Mucosa of descending colon (tissue), 3 donors: Measurements from ENCODE around the gene NEO1. TPM values are rescaled to one million over a fixed set of nuclear protein-coding genes. Genes with fewer than 3 reads are reported as not detected.

Experiments used
- ATAC-seq: fragments of 200-7000 bp; cut with Tn5 transposase; one replicate; pipeline ENCODE4 v1.9.1; 2020; ENCODE audit warnings: mild to moderate bottlenecking, moderate library complexity
- DNase-seq, 3 donors: peaks; one replicate each; pipeline ENCODE4 v3.0.0-alpha.2; 2020
- H3K36me3 ChIP-seq: fragments of 200-600 bp; one replicate; pipeline ENCODE4 v1.8.0; 2021; ENCODE audit warnings: low read depth, mild to moderate bottlenecking
- H3K4me1 ChIP-seq: fragments of 200-600 bp; one replicate; pipeline ENCODE4 v1.8.0; 2021; ENCODE audit warnings: low read depth, mild to moderate bottlenecking
- H3K4me3 ChIP-seq: fragments of 200-600 bp; one replicate; pipeline ENCODE4 v1.8.0; 2021; ENCODE audit warnings: mild to moderate bottlenecking
- H3K9me3 ChIP-seq: fragments of 200-600 bp; one replicate; pipeline ENCODE4 v1.8.0; 2021; ENCODE audit warnings: mild to moderate bottlenecking
- intact Hi-C, 2 donors: fragments of 100-400 bp; cut with DNase I in 1 of 2; cut with micrococcal nuclease in 1 of 2; formaldehyde crosslinking; loops; one replicate each; pipeline versions ENCODE4 v1.11.0 to v1.11.1; 2022; cut with DNase I, micrococcal nuclease
- total RNA-seq, 3 donors: library from RNA; stranded (reverse); fragmentation: NEBNext Ultra II Directional in 2 of 3; extraction: Animal tissue kit (Norgen Biotek cat#: 25700) in 2 of 3; gene quantifications; one replicate each; pipeline versions ENCODE4 v1.2.1 to v1.2.4, GENCODE V29; 2021 to 2023
- TF ChIP-seq, protein P1 (sequence below): fragments of 200-600 bp; IDR thresholded peaks from one replicate; pipeline ENCODE4 v1.8.0; 2022; ENCODE audit warnings: antibody characterized with exemption, mild to moderate bottlenecking
- donor health status: DM: no; HTN: no; CAD: no; lungs with moderate emphysema.
- donor health status: DM: no; HTN: no; CAD: no.
- donor health status: DM: no; HTN: yes; CAD: no.

NEO1 gene
- total RNA-seq, 3 donors from 2014 or later: 106 to 188 (median 166) TPM

DNA sequence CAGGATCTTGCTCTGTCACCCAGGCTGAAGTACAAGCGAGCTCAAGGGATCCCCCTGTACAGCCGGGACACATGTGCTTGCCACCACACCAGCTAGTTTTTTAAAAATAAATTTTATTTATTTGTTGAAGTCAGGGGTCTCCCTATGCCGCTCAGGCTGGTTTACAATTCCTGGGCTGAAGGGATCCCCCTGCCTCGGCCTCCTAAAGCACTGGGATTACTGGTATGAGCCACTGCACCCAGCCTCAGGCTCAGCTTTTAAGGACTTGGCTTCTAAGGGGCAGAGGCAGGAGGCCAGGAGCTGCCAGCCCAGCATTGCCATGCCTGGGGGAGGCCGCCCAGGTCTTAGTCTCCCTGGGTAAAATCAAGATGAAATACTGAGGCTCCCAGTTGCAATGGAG, 279.2 kb downstream of the NEO1 start:
- intact Hi-C loops: no loop called here
- no peak for DNase-seq
- Histone ChIP-seq H3K36me3 (no peaks in the 10 kb centered on the region), H3K4me3 (no peak overlapping the region), H3K9me3 (no peaks in the 10 kb centered on the region), H3K4me1 (no peaks in the 10 kb centered on the region)
- ATAC-seq: no peak
- TF ChIP-seq, protein P1, sequence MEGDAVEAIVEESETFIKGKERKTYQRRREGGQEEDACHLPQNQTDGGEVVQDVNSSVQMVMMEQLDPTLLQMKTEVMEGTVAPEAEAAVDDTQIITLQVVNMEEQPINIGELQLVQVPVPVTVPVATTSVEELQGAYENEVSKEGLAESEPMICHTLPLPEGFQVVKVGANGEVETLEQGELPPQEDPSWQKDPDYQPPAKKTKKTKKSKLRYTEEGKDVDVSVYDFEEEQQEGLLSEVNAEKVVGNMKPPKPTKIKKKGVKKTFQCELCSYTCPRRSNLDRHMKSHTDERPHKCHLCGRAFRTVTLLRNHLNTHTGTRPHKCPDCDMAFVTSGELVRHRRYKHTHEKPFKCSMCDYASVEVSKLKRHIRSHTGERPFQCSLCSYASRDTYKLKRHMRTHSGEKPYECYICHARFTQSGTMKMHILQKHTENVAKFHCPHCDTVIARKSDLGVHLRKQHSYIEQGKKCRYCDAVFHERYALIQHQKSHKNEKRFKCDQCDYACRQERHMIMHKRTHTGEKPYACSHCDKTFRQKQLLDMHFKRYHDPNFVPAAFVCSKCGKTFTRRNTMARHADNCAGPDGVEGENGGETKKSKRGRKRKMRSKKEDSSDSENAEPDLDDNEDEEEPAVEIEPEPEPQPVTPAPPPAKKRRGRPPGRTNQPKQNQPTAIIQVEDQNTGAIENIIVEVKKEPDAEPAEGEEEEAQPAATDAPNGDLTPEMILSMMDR: no peak

DNA sequence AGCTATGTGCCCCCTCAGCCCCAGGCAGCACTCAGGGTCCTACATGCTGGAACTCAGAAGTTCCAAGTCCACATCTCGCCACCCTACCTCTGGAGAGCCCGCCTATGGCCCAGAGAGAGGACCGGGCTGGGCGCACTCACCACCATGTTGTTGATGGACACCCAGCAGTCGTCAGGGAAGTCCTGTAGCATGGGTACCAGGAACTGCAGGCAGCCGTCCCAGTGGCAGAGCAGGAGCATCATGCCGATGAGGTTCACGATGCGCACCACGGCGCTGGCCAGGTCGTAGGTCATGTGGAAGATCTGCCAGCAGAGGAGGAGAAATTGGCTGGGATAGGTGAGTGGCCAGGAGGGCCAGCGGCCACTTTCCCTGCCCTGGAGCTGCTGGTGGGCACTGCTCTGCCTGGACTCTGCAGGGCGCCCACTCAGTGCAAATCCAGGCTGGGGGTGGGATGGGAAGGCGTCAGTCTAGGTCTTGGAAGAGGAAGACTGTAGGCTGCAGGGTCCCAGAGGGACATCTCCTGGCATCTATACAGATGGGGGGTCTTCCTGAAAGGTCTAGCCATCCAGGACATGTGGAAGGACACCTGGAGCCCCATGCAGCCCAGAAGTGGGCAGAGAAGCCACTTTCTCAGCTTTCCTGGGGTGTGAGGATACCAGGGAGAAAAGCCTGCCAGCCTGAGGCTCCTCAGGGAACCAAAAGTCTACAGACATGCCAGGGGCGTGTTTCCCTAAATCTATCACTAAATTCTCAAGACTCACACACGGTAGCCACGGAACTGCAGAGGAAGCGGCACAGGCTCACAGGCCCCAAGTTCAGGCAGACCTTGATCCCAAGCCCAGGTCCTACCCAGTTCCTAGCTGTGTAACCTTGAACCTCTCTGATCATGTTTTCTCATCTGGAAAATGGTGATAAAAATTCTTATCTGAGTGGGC, 280.0 kb downstream of the NEO1 start:
- intact Hi-C loops: no loop called here
- Histone ChIP-seq H3K9me3 (no peaks in the 10 kb centered on the region), H3K4me1 (no peaks in the 10 kb centered on the region), H3K36me3 (no peaks in the 10 kb centered on the region), H3K4me3 (no peak overlapping the region)
- TF ChIP-seq, protein P1: no peak
- no peak for ATAC-seq
- no peak for DNase-seq

DNA sequence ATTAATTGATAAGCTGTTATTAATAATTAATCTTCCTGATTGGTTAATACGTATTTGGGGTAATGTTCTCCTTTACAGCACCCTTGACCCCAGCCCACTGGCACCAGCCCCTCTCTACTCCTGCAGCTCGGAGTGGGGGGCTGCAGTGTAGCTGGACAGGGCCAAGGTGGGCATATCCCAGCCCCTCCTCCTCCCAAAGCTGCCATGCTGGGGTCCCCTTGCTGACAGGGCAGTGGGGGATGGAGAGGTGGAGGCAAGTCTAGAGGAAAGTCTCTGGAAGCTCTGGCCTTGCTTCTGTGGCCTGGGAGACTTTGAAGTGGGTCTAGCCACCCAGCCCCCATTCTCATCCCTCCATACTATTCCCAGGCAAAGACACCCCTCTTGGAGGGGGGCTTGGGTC, 280.7 kb downstream of the NEO1 start:
- Histone ChIP-seq H3K9me3 (no peaks in the 10 kb centered on the region), H3K4me1 (no peaks in the 10 kb centered on the region), H3K36me3 (no peaks in the 10 kb centered on the region), H3K4me3 (no peak overlapping the region)
- TF ChIP-seq, protein P1: no peak
- intact Hi-C loops: no loop called here
- DNase-seq (no peak), ATAC-seq (no peak)

DNA sequence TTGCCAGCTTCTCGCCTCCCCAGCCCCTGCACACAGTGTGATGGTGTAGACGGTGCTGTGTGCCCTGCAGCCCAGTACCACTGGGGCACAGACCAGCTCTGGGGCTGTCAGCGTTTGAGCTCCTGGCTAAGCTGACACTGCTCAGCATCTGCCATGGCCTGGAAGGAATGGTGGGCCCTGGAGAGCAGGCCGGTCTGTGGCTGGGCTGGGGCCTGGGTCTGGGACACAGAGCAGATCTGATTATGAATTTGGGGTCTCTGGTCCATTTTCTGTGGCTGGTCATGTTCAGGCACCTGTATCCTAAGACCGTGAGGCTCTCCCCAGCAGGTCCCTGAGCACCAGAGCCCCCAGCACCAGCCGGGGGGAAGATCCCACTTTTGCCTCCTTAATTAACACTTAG, 281.8 kb downstream of the NEO1 start:
- Histone ChIP-seq H3K4me3 (no peak overlapping the region), H3K36me3 (no peaks in the 10 kb centered on the region), H3K4me1 (no peaks in the 10 kb centered on the region), H3K9me3 (no peaks in the 10 kb centered on the region)
- DNase-seq: no peak
- ATAC-seq: no peak
- intact Hi-C loops: no loop called here
- TF ChIP-seq, protein P1: no peak

DNA sequence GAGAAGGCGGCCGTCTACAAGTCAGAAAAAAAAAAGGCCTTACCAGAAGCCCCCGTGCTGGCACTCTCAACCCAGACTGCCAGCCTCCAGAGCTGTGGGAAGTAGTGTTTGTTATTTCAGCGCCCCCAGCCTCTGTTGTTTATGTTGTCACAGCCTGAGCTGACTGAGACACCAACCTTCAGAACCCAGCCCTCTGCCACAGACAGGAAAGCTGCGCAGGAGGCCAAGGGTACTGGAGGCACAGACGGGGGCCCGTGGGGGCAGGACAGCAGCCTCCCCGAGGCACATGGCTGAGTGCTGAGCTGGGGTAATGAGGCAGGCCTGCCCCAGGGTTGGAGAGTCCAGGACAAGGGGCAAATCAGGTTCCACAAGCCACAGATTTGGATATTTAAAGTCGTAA, 282.8 kb downstream of the NEO1 start:
- DNase-seq (no peak), ATAC-seq (no peak)
- no peaks in the 10 kb centered on the region for H3K36me3 ChIP-seq
- intact Hi-C loops: no loop called here
- H3K4me1 ChIP-seq: no peaks in the 10 kb centered on the region
- TF ChIP-seq, protein P1: no peak
- H3K9me3 ChIP-seq: no peaks in the 10 kb centered on the region
- H3K4me3 ChIP-seq: no peak overlapping the region
